ENCODE measurements around the gene FAM107B.

DNA sequence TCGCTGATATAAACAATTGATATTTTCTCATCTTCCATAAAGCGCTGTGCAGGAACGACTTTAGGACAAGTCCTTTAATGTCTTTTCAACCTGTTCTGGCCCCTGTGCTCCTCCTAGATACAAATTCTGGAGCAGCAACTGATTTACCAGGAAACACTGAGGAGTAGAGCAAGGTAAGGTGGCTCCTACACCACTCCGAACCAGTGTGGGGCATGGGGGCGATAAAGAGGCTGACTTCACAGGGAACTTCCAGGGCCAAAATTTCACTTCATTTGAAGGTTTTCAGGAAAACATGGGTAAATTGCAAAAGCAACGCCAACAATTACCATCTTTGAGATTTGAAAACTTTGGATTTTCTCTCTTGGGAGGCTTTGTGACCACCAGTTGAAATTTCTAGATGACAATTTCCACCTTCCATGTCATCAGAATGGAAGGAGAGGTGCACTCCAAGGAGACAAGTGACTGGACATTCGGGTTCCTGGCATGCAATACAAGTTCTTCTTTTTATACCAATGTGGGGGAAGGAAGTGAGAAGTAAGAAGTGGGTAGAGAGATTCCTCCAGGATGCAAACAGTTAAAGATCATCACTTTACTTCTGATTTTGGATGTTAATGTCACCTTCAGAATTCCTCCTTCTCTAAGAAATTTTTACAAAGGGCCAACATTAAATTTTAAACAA, 118.5 kb downstream of the FAM107B start:
- TF ChIP-seq ZFP30 (CRISPR knock-in tag; IDR thresholded peaks at IDR 0.05) = no peak
- no peak for TF ChIP-seq TOX (CRISPR knock-in tag; IDR thresholded peaks at IDR 0.05; ENCODE audit: borderline replicate concordance)
- TF ChIP-seq ISL1 (CRISPR knock-in tag; IDR thresholded peaks at IDR 0.05) = no peak
- TF ChIP-seq CSRNP3 (CRISPR knock-in tag; IDR thresholded peaks at IDR 0.05) = no peak
- TF ChIP-seq, protein P1, sequence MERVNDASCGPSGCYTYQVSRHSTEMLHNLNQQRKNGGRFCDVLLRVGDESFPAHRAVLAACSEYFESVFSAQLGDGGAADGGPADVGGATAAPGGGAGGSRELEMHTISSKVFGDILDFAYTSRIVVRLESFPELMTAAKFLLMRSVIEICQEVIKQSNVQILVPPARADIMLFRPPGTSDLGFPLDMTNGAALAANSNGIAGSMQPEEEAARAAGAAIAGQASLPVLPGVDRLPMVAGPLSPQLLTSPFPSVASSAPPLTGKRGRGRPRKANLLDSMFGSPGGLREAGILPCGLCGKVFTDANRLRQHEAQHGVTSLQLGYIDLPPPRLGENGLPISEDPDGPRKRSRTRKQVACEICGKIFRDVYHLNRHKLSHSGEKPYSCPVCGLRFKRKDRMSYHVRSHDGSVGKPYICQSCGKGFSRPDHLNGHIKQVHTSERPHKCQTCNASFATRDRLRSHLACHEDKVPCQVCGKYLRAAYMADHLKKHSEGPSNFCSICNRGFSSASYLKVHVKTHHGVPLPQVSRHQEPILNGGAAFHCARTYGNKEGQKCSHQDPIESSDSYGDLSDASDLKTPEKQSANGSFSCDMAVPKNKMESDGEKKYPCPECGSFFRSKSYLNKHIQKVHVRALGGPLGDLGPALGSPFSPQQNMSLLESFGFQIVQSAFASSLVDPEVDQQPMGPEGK (CRISPR knock-in tag; IDR thresholded peaks at IDR 0.05; ENCODE audit: borderline replicate concordance) = no peak
- TF ChIP-seq ZC3H10 (CRISPR knock-in tag; IDR thresholded peaks at IDR 0.05) = no peak
- no peak for TF ChIP-seq ZNF70 (CRISPR knock-in tag; IDR thresholded peaks at IDR 0.05)

All from SK-N-SH treated with all-trans-retinoic acid at 6 μM for 48 hours (cell line).